ENCODE measurements around the gene DNAJC5G.
"Not testable (repeated sequence)": the region's sequence is repeated elsewhere in the genome, so short reads cannot be mapped to it uniquely, and the experiment has no call there.

The DNAJC5G gene

DNA sequence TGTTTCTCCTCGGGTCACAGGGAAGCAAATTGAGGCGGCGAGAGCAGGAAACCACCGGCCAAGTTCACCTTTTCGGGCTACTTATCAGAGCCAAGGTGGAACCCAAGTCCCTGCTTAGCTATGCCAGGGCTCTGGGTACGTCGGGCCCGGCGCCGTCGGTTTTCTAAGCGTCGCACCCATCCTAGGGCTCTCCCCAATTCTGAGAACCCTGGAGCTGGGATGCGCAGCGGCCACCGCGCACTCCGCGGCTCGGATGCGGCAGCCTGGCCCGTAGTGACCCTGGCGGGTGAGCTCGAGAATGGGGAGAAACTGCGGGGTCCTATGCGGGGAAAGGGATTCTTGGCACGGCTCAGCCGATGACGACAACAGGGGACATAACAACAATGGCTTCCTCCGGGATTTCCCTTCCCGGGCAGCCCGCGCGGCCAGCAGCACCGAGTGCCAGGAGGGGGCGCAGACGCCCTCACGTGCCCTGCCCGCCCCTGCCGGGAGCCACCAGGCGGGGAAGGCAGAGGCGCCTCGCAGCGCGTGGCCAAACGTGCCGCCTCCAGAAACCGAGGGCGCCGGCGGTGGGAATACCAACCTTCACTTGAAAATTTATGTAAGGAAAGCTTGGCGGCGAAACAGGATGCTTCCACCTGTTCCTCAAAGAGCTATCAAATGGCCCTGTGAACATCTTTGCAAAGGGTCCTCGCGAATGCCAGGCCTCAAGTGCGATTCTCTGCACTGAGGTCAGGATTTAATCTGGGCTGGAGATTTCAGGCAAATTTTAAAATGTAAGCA, 10.3 kb upstream of the DNAJC5G start:
- ChIA-PET POLR2A (ENCODE audit: low non-redundant PET) (no interaction called here), CTCF (interaction anchor here (0.6 to 5.0 kb wide), 11 partner anchors 13 to 973 kb away, joined by 3 to 32 read pairs (median 3); partner anchors contain the start of gene TRIM54)
- no peak overlapping the region for H3K27ac ChIP-seq
- TF ChIP-seq, protein P1, sequence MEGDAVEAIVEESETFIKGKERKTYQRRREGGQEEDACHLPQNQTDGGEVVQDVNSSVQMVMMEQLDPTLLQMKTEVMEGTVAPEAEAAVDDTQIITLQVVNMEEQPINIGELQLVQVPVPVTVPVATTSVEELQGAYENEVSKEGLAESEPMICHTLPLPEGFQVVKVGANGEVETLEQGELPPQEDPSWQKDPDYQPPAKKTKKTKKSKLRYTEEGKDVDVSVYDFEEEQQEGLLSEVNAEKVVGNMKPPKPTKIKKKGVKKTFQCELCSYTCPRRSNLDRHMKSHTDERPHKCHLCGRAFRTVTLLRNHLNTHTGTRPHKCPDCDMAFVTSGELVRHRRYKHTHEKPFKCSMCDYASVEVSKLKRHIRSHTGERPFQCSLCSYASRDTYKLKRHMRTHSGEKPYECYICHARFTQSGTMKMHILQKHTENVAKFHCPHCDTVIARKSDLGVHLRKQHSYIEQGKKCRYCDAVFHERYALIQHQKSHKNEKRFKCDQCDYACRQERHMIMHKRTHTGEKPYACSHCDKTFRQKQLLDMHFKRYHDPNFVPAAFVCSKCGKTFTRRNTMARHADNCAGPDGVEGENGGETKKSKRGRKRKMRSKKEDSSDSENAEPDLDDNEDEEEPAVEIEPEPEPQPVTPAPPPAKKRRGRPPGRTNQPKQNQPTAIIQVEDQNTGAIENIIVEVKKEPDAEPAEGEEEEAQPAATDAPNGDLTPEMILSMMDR (conservative IDR thresholded peaks at IDR 0.05; ENCODE audit: low read depth), result peak; percentile 66
- peak; percentile 64 for DNase-seq (ENCODE audit: low spot score)

DNA sequence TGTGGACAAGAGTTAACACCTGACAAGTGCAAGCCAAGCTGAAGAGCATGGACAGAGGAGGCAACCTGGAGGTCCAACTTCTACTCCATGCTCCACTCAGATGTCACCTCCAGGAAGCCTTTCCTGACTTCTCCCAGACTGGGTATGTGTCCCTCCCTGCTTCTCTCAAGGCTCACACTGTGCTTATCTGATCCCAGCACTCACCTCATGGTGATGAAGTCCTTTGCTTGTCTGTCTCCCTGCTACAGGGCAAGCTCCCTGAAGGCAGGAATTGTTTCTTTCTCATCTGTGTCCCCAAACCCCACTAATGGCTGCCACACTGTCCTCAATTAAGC, 9.7 kb upstream of the DNAJC5G start:
- no peak for DNase-seq (ENCODE audit: low spot score)
- ChIA-PET POLR2A (ENCODE audit: low non-redundant PET) (no interaction called here), CTCF (interaction anchor here (0.6 to 5.0 kb wide), 9 partner anchors 13 to 974 kb away, joined by 3 to 32 read pairs (median 3); partner anchors contain the start of gene TRIM54)
- no peak overlapping the region for H3K27ac ChIP-seq
- TF ChIP-seq, protein P1 (conservative IDR thresholded peaks at IDR 0.05; ENCODE audit: low read depth), result no peak

DNA sequence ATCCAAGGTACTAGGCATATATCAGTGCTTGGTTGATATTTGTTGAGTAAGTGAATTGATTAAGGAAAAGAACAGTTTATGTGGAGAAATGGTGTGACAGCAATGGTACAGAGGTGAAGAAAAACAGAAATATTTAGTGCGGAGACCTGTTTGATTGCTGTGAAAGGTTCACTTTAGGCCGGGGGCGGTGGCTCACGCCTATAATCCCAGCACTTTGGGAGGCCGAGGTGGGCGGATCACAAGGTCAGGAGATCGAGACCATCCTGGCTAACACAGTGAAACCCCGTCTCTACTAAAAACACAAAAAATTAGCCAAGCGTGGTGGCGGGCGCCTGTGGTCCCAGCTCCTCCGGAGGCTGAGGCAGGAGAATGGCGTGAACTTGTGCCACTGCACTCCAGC, 6.9 kb upstream of the DNAJC5G start:
- CTCF ChIA-PET, result interaction anchor here (5.0 kb wide), 1 partner anchor 12 kb away, joined by 32 read pairs; the partner anchor contains the start of gene TRIM54
- POLR2A ChIA-PET (ENCODE audit: low non-redundant PET), result interaction anchor here (0.7 kb wide), 1 partner anchor 13 kb away, joined by 8 read pairs; no protein-coding TSS in a partner anchor
- H3K27ac ChIP-seq; DNase-seq (ENCODE audit: low spot score): not testable (repeated sequence)

DNA sequence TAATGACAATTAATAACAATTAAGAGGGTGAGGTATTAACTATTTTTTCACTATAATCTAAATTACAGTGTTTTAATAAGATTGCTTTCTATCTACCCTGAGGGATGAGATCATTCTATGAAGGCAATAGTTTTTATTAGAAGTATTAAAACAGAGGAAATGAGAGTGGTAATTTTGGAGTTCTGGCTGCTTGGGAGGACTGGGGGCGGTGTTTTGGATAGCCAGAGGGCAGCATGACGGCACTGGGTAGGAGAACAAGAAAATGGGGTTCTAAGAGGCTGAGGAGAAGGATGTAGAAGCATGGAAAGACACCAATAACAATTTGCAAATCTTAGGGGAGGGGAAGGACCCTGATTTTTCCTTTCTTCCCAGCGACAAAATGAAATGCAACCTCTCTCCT, 5.1 kb upstream of the DNAJC5G start:
- CTCF ChIA-PET, result interaction anchor here (1.4 kb wide), 1 partner anchor 9 kb away, joined by 4 read pairs; no protein-coding TSS in a partner anchor
- no peak for DNase-seq (ENCODE audit: low spot score)
- POLR2A ChIA-PET (ENCODE audit: low non-redundant PET), result no interaction called here
- TF ChIP-seq, protein P1 (conservative IDR thresholded peaks at IDR 0.05; ENCODE audit: low read depth), result no peak
- H3K27ac ChIP-seq, result no peak overlapping the region

DNA sequence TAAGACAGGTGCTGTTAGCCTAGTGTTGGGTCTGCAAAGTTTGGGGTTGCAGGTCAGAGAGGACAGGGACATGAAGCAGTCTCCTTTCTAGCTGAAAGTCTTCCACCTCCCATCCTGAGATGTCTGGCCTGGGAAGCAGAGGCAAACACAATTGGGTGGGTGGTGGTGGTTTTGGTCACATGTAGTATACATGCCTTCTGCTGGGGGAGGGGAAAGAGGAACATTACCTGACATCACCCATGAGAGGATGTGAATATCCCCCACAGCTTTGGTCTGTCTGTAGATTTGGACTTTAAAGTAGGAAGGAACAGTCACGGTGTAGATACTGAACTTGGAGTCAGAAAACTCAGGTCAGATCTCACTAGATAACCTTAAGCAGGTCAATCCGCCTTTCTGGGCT, 4.6 kb upstream of the DNAJC5G start:
- CTCF ChIA-PET, result interaction anchor here (0.6 to 0.8 kb wide), 2 partner anchors 9 to 168 kb away, joined by 3 to 4 read pairs; no protein-coding TSS in a partner anchor

DNA sequence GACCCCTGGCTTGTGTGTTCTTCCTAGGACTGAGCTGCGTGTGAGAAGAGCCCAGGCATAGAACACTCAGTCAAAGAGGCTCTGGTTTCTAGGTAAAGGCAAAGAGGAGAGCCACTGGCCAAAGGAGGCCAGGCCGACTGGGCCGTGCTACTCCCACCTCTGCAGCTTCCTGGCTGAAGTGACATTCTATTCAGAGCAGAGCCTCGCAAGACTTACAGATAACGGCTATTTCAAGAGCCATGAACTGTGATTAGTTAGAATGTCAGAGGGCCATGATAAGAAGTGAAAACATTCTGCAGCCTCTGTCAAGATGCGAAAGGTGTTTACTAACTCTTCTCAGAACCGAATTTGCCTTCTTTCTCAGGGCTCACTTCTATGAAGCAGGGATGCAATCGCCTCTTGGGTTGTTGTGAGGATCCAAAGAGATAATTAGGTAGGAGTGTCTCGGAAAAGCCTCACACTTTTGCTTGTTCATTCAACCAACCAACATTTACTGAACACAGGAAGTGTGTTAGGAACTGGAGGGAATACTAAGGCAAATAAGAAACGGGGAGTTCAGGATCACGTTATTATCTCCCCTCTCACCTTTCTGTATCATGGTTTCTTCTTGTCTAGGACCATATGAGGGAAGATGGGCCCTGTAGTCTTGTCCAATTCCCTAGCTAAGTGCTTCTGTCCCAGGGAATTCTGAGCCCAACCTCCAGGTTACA, 3.4 kb upstream of the DNAJC5G start:
- POLR2A ChIA-PET (ENCODE audit: low non-redundant PET), result no interaction called here
- TF ChIP-seq, protein P1 (conservative IDR thresholded peaks at IDR 0.05; ENCODE audit: low read depth), result no peak
- no peak overlapping the region for H3K27ac ChIP-seq
- CTCF ChIA-PET, result interaction anchor here (0.6 to 0.8 kb wide), 2 partner anchors 8 to 222 kb away, joined by 3 to 4 read pairs; no protein-coding TSS in a partner anchor
- DNase-seq (ENCODE audit: low spot score), result no peak

More for the DNA sequence above, 4.6 kb upstream of the DNAJC5G start:
- POLR2A ChIA-PET (ENCODE audit: low non-redundant PET), result no interaction called here
- no peak for DNase-seq (ENCODE audit: low spot score)
- TF ChIP-seq, protein P1 (conservative IDR thresholded peaks at IDR 0.05; ENCODE audit: low read depth), result no peak
- H3K27ac ChIP-seq, result no peak overlapping the region

DNA sequence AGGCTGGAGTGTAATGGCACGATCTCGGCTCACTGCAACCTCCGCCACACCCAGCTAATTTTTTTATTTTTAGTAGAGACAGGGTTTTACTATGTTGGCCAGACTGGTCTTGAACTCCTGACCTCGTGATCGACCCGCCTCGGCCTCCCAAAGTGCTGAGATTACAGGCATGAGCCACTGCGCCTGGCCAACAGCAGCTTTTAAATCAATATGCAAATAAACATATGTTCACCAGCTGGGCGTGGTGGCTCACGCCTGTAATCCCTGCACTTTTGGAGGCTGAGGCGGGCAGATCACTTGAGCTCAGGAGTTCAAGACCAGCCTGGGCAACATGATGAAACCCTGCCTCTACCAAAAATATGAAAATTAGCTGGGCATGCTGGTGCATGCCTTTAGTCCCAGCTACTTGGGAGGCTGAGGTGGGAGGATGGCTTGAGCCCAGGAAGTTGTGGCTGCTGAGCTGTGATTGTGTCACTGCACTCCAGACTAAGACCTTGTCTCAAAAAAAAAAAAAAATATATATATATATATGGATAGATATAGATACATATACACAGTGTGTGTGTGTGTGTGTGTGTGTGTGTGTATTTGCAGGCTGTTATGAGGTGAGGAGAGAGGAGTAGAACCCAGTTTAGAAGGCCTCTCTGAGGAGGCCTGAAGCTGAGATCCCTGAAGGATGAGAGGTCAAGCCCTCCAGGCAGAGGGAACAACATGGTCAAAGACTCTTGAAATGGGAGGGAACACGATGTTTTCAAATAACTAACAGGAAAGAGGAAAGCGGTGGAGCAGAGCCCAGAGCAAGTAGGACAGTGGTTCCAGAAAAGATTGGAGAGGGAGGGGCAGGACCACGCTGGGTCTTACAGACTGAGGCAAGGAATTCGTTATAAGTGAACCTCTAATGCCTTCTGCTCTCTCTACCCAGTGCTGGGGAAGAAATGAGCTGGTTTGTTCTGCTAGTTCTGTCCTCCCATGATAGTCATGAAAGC, 2.4 kb upstream of the DNAJC5G start:
- DNase-seq (ENCODE audit: low spot score); H3K27ac ChIP-seq: not testable (repeated sequence)
- POLR2A ChIA-PET (ENCODE audit: low non-redundant PET), result interaction anchor here (0.6 kb wide), 1 partner anchor 91 kb away, joined by 3 read pairs; no protein-coding TSS in a partner anchor
- CTCF ChIA-PET, result interaction anchor here (0.5 to 0.9 kb wide), 3 partner anchors 9 to 30 kb away, joined by 3 to 4 read pairs (median 3); partner anchors contain the start of gene TRIM54

Data from RWPE1 (cell line).